ENCODE results near the gene C4orf50.

The C4orf50 gene

DNA sequence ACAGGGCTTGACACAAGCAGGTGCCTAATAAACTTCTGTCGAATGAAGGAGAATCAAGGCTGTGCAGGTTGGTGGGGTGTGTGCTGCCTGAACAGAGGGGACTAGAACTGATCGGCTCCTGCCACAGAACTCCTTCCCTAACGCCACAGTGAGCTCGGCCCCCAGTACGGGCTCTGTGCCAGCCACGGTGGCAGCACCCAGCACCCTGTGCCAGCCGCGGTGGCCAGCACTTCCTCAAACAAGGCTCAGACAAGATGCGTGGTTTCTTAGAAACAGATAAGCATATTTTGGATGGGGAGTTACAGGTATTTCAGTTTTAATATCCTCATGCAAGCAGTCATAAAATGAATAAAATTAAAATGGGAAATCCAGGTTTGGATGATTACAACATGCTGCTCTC lies 26.0 kb upstream of the C4orf50 start:
- no peak for DNase-seq (ENCODE audit: low read depth in 3 of 3, low spot score in 1 of 3)

DNA sequence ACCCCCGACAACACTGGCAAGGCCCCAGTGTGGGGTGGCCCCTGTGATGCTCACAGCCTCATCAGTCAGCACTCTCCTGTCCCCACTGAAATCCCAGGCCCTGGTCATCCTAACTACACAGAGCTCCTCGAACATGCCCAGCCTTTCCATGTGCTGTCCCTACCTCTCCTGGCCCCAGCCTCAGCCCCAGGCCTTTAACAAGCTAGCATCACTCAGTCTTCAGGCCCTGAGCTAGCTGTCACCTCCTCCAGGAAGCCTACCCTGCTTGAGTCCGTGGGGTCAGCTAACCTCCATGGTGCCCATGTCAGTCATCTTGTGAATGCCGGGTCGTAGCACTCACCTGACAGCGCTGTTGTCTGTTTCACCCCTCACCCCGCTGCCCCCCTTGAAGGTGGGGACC lies 25.6 kb upstream of the C4orf50 start:
- DNase-seq (ENCODE audit: low read depth in 3 of 3, low spot score in 1 of 3) = no peak

DNA sequence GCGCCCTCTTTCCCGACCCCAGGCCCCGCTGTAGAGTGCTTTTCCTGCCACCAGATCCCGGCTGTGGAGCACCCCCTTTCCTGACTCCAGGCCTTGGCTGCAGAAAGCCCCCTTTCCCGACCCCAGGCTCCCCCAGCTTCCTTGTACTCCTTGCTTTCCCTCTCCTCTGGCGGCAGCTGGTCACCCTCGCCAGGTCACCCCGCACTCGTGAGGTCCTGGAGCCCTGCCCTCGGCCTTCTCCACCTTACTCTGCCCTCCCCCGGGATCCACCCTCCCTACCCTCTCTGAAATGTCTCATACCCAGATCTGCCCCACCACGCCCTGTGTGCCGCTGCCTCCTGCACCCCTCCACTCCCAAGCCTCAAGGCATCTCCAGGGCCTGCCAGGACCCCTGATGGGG lies 25.0 kb upstream of the C4orf50 start:
- DNase-seq (ENCODE audit: low read depth in 3 of 3, low spot score in 1 of 3) = no peak

DNA sequence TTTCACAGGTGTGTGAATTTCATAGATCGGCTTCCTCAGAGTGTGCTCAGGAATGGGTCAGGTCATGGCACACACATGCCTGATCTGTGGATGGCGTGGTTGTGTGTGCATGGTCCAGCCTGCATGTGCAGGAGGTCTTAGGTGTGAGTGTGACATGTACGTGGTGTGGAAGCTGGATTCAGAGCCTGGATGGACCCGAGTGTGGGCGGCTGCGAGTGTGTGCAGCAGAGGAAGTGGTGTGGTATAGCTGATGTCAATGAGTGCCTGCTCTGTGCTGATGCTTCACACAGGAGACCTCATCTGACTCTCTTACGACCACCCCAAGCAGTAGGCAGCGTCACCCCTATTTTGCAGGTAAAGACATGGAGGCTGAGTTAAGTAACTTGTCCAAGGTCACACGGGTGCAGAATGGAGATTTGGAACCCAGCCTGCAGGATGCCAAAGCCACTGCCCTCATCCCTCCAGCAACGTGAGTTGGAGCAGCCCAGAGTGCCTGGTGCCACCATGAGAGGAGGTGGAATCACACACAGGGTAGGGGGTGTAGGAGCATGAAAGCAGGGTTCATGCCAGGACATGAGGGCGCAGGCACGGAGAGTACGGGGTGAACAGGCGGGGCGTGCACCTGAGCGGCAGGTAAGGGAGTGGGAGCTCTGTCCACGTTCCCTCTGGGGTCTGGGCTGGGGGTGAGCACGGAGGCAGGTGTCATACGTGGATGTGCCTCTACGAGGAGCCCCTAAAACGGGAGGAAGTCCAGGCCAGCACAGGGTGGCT lies 24.2 kb upstream of the C4orf50 start:
- DNase-seq (ENCODE audit: low read depth in 3 of 3, low spot score in 1 of 3) = no peak

DNA sequence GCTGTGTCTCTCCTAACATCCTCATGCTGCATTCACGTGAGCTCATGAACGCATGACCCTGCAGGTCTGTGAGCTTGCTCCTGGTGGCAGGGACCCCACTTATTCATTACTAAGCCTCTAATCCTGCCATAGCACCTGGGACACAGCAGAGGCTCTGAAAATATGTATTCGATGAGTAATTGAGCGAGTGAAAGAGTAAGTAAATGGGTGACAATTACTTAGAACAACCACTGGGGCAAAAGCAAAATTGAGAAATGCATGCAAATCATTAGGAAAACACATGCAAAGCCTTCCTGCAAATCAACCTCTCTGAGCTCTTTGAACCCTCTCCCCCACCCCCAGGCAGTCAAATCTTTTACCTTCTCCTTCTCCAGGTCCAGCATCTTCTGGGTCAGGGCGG lies 23.6 kb upstream of the C4orf50 start:
- DNase-seq (ENCODE audit: low read depth in 3 of 3, low spot score in 1 of 3) = no peak

DNA sequence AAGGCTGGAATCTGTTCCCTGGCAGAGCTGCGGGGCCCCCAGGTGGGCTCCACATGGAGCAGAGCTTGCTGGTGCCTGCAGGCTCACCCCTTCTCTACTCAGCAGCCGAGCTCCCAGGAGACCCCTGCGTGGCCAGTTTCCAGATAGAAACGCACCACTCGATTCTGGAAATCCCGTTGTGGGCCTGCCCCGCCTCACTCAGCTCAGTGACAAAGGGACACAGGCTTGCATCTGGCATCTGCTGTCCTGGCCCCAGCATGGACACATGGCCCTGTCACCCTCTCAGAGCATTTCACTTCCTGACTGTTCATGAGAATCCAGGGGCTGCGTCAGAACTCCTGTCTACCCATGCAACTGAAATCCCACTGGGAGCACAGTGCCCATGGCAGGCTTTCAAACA lies 20.5 kb upstream of the C4orf50 start:
- no peak for DNase-seq (ENCODE audit: low read depth in 3 of 3, low spot score in 1 of 3)

DNA sequence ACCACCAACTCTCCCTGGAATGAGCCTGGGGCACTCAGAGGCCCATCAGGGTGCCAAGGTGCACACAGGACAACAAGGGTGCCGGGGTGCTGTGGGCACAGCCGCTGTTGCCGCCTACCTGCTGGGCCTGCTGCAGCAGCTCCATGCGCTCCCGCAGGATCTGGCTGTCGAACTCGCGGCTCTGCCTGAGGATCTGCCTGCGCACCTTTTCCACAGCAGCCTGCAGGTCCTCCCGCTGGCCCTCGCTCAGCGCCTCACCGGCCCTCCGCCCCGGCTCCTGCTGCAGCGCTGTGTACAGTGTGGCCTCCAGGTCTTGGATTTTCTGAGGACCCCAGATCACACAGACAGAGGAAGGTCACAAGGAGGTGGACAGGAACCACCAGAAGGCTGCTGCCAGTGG lies 17.6 kb upstream of the C4orf50 start:
- DNase-seq (ENCODE audit: low read depth in 3 of 3, low spot score in 1 of 3) = no peak

DNA sequence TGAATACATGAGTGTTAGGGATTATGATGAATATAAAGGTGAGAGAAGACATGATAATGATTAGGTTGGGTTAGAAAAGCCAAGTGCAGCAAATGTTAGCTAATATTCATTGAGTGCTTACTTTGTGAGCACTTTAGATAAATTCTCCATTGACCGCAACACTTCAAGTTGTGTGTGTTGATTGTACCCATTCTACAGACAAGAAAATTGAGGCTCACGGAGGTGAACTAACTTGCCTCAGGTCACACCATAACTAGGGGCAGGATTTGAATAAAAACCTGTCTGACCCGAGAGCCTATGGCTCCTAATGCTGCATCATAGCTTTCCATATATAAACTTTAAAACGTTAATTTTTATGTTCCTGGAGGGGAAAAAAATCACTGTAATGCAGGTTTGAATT lies 15.2 kb upstream of the C4orf50 start:
- DNase-seq (ENCODE audit: low read depth in 3 of 3, low spot score in 1 of 3) = no peak

DNA sequence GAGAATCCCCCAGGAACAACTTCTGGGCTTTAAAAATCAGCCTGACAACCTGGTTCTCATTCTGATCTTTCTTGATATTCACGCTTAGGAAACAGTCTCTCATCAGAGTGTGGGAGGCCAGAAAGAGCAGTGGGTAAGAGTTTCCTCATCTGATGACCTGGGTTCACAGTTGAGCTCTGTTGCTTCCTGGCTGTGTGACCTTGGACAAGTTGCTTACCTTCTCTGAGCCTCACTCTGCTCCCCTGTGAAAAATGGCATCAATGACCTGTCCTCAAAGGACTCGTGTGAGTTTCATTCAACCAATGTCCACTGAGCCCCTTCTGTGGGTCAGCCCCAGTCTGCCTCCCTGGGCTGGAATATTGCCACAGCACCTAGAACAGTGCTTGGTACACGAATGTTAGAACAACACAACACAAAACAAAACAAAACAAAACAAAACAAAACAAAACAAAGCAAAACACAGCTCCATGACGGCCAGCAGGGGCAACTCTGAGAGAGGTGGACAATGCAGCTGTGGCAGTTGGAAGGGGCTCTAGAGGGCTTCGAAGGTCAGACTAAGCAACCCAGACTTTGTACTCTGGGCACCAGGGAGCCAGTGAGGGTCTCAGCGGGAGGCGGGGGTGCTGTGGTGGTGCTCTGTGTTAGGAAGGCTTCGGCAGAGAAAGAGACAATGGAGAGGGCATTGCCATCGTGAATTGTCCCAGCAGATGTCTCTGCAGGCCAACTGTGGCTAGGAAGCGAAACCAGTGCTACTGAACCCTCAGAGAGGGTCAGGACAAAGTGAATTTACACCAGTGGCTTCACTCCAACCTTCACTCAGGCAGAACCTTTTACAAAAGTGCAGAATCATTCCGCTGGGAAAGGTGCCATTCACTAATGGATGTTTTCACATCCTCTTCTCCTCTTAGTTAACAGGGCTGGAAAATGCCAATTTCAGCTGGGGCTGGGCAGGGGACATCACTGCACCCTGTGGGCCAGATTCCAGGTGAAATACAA lies 14.3 kb upstream of the C4orf50 start:
- no peak for DNase-seq (ENCODE audit: low read depth in 3 of 3, low spot score in 1 of 3)

DNA sequence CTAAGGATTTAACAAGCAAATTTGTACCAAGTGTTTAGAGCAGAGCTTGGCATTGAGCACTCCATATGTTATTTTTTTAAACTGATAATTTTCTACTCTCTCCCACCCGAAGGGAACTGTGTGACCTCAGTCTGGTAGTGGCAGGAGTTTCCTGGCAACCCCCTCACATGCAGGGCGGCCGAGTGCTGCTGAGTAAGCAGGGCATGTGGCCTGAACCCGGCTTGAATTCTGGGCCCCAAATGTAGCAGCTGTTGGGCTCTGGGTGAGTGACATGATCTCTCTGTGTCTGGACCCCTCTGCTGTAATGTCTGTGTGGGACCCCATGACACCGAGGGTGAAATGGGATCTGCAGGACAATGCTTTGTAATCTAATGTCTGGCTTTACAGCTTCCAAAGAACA lies 13.6 kb upstream of the C4orf50 start:
- no peak for DNase-seq (ENCODE audit: low read depth in 3 of 3, low spot score in 1 of 3)

DNA sequence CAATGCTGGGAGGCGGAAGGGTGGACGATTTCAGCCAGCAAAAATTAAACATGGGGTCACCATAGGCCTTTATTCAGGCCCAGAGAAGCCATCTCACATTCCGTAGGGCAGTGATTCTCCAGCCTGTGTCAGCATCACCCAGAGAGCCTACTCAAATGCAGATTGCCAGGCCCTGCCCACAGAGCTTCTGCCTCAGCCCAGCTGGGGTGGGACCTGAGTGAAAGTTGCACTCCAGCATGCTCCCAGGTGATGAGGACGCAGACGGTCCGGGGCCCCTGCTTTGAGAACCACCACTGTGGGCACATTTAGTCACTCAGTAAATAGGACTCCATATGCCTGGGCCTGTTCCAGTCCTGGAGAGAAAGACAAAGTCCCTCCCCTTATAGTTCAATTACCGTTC lies 12.4 kb upstream of the C4orf50 start:
- no peak for DNase-seq (ENCODE audit: low read depth in 3 of 3, low spot score in 1 of 3)

DNA sequence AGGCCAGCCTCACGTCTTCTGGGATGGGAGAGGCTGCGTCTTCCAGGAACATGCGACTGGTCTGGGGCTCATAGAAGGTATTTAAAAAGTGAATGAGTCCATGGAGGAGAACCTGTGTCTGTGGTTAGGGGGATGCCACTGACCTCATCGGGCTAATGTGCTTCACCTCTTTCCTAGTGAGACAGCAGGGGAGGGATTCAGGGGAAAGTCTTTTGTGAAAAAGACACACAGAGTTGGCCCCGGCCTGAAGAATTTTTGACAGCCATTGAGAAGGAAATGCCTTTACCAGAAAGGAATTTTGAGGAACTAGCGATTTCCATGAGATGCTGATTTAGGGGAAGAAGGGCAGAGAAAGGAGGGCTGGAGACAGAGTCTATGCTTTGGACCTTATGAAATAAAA lies 11.0 kb upstream of the C4orf50 start:
- DNase-seq (ENCODE audit: low read depth in 3 of 3, low spot score in 1 of 3) = no peak

DNA sequence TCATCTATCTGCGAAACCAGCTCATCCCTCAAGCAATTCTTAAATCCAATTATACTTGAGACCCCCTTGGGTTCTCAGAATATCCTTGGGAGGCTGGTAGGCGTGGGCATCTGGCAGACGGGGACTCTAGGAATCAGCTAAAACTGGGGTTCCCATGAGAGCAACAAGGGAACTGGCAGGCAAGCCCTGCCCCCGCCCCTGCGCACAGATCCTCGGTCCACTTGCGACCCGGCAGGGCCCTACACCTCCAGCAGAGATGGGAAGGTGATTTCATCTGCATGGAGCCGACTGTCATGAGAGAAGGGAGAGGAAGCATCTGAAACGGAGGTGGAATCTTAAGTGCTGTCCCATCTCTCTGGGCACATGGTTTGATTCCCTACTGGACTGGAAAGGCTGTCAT lies 9.9 kb upstream of the C4orf50 start:
- DNase-seq (ENCODE audit: low read depth in 3 of 3, low spot score in 1 of 3) = no peak

DNA sequence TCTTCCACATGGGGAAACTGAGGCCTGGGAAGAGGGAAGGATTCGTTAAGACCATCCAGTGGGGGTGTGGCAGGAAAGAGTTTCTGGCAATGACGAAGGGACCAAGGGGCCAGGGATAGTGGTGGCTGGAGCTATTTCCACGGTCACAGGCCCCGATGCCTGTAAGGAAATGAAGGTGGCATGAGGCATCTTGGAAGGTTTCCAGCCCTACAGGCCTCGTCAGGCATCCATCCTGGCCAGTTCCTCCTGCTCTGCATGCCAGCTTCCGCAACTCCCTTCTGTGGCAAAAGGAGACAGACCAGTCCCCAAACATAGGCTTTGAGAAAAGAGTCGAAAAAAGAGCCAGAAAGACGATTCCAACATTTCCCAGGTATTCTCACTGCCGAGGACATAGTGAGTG lies 9.2 kb upstream of the C4orf50 start:
- no peak for DNase-seq (ENCODE audit: low read depth in 3 of 3, low spot score in 1 of 3)

DNA sequence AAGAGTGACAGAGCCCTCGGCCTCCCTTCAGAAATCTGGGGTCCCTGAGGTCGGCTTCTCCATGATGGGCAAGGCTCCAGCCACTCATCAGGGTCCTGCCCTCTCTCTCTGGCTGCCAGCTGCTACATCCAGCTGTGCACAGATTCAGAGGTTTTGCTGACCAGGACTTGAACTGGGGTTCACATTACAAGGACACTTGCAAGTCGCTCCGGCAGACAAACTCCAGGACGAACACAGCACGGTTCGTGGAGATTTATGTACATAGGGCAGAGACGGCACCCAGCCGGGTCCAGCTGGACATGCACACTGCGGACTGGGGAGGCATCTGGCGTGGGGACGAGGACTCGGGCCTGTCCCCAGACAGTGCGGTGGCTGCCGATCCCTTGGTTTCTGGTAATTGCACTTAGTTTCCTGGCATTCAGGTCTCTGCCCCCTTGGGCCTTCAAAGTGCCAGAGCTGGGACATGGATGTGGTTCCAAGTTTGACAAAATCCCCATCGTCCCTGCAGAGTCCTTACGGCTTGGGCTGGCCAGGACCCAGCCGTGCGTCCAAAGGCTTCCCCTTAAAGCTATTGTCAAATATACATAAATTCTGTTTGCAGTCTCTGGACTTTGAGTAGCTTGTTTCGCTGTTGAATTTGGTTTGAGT lies 6.2 kb upstream of the C4orf50 start:
- no peak for DNase-seq (ENCODE audit: low read depth in 3 of 3, low spot score in 1 of 3)

DNA sequence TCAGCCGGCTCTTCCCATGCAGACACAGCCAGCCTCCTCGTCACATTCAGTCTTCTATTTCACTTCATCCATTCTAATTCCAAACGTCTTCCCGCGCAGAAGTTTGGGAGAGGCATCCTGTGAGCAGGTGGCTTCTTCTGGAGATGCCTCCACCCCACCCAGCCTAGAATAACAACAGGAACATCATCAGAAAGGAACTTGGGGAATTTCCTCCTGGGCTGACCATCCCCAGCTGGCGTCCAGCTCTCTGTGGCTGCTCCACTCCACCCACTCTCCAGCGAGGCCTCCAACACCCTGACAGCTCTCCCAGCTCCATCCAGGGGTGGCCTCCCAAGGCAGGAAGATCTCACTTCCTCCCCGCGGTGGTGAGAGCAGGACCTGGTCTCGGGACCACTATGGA lies 5.5 kb upstream of the C4orf50 start:
- DNase-seq (ENCODE audit: low read depth in 3 of 3, low spot score in 1 of 3) = no peak

DNA sequence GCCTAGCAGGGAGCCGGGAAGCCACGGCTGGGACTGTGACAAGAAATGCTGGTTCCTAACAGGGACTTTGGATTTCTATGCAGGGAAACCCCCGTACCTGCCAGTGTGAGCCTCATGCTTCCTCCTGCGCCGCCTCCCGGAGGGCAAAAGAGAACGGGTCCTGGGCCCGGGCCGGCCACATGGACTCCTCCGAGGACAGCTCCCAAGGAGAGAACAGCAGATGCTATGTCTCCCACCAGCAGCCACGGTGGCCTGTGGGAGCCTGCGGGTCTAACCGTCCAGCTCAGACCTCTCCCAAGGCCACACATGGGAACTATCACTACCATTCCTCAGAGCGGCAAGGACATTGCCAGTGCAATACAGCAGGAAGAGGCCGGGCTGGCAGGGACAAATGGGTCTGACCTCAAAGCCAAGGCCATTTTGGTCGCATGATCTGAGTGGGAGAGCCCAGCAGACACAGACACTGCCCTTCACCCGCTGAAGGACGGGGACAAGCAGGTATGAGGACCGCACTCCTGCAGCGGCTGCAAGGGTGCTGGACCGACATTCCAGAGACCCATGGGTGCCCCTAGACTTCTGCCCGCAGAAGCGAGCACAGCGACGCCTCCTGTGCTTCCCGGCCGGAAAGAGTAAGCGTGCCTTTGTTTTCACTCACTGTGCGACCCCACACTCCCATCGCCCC lies 4.5 kb upstream of the C4orf50 start:
- no peak for DNase-seq (ENCODE audit: low read depth in 3 of 3, low spot score in 1 of 3)

DNA sequence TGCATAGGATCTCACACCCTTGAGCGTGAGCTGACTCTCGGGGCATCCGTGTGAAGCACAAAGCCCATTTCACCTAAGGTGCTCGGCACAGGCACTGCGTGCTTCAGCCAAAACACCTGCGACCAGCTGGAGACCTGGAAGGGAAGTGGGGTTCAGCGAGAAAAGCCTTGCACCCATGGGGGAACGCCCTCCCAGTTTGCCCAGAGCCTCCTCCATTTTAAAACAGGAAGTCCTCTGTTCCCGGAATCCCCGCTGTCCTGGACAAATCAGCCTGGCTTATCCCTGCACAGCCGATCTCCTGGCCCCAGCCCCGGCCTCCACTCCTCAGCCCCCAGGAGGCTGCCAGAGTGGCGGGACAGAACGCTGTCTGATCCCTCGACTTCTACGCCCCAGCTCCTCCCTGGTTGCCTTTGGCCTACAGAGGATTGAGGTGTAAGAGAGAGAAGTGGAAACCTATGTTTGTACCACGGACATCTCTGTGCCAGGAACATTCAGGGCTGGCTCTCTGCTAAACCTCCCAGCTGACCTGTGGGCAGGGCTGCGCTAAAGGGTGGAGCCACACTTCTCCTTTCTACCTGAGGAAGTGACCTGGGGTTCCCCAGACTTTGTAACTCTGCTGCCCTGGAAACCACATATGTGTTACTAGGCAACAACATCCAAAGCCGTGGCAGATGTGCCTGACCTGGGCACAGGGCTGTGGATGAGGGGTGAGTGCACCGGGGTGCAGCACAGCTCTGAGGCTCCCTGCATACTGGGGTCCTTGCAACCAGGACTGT lies 3.8 kb upstream of the C4orf50 start:
- DNase-seq (ENCODE audit: low read depth in 3 of 3, low spot score in 1 of 3) = no peak

DNA sequence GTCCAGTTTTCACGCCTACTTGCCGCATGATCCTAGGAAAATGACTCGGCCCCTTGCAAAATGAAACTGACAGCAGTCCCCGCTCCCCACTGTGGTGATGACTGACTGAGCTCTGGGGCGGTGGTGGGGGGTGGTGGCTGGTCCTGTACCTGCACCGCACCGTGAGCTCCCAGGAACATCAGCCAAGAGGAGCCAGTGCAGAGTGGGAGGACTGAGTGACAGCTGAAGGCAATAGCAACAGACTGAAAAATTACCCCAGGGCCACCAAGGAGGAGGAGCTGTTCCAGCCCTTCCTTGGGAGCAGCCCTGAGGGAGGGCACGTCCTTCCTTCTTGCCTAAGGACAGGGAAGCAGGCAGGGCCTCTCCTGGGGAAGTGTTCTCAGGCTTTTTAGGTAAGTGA lies 2.4 kb upstream of the C4orf50 start:
- DNase-seq (ENCODE audit: low read depth in 3 of 3, low spot score in 1 of 3) = no peak

Data from stimulated activated CD4-positive, alpha-beta T cell treated with anti-CD3 and anti-CD28 coated beads, TNF-alpha, amount 100 ng/mL, for 1 hour (primary cell).